HG03439 (cell line): ENCODE measurements around the gene SLC27A2.

Experiments
- ATAC-seq: cut with Tn5 transposase; IDR thresholded peaks from one replicate; pipeline ENCODE4 v1.9.1; 2021; ENCODE audit warnings: mild to moderate bottlenecking, moderate library complexity; ENCODE audit not compliant: unreplicated experiment

Gene SLC27A2

GRCh38 chr15:50233192-50233736 is 51.3 kb downstream of the SLC27A2 start:
- ATAC-seq: no peak

DNA sequence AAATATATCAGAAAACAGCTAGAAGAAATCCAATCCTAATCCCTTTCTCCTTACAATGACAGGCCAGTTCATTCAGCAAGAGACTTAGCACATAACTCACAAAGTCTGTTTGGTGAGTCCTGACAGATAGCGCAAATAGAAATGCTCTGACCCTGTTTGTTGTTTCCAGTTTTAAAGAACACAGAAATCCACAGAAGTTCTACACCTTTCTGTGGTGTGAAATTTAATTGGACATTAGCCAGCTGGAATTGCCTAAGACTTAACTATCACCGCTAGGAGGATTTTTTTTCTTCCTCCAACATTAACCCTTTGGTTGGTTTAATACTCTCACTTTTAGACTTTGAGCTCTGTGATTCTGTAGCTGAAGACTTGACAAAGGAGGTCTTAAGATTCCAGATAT is 52.8 kb downstream of the SLC27A2 start:
- ATAC-seq: no peak

DNA sequence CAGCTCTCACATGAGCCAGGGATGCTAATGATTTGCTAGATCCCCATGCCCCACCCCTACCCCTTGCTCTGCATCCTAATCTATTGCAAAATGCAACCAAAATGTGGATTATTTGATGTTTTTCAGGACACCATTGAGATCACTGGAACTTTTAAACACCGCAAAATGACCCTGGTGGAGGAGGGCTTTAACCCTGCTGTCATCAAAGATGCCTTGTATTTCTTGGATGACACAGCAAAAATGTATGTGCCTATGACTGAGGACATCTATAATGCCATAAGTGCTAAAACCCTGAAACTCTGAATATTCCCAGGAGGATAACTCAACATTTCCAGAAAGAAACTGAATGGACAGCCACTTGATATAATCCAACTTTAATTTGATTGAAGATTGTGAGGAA is 53.8 kb downstream of the SLC27A2 start:
- no peak for ATAC-seq

- ATAC-seq: no peak
Measured at GRCh38 chr15:50236433-50236832, 54.4 kb downstream of the SLC27A2 start.

GRCh38 chr15:50238255-50238654 is 56.3 kb downstream of the SLC27A2 start:
- no peak for ATAC-seq

DNA sequence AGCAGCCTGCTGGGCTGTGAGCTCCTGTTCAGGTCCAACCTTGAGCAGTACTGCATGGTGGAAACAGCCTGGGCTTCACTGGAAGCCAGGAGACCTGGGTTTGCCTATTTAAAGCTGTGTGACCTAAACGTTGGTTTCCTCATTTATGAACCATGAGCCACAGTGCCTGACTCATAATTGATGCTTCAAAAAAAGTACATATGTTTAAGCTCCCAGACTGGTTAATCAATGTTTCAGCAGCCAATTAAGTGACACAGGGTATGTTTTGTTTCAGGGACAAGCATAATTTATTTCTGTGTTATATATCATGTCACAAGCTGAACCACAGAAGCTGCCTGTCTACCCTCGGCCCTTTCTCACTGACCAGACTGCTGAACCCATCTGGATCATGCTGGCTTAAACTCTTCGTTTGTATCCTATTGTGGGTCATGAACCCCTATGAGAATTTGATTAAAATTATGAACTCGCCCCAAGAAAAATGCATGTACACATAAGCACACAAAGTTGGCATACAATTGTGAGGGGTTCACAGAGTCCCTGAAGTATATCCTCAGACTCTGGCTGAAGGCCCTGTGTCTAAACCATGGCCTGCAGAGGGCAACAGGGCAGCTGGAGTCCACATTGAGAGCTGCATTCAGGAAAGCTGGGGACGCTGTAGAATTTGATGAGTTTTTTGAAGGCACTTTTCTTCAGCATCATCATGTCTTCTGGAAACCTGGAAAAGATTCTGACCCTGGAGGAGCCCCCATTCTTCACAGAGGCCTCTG is 59.9 kb downstream of the SLC27A2 start:
- ATAC-seq: no peak

GRCh38 chr15:50244153-50244552 is 62.2 kb downstream of the SLC27A2 start:
- ATAC-seq: no peak

GRCh38 chr15:50244959-50245624 is 63.1 kb downstream of the SLC27A2 start:
- ATAC-seq: no peak

DNA sequence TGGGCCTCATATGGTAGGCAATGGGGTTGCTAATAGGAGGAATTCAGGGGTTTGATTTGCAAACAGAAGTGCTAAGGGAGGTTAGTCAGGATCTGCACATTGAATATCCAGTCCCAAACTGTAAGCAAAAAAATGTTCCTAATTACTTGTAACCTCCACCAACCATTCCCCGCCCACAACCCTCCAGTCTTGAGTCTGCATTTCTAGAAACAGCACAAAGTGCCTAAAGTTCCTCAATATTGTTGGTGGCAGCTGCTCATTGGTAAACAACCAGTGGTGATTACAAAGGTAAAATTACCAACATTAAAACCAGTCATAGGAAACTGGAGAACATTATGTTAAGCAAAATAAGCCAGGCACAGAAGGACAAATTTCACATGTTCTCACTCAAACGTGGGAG is 64.6 kb downstream of the SLC27A2 start:
- ATAC-seq: no peak

DNA sequence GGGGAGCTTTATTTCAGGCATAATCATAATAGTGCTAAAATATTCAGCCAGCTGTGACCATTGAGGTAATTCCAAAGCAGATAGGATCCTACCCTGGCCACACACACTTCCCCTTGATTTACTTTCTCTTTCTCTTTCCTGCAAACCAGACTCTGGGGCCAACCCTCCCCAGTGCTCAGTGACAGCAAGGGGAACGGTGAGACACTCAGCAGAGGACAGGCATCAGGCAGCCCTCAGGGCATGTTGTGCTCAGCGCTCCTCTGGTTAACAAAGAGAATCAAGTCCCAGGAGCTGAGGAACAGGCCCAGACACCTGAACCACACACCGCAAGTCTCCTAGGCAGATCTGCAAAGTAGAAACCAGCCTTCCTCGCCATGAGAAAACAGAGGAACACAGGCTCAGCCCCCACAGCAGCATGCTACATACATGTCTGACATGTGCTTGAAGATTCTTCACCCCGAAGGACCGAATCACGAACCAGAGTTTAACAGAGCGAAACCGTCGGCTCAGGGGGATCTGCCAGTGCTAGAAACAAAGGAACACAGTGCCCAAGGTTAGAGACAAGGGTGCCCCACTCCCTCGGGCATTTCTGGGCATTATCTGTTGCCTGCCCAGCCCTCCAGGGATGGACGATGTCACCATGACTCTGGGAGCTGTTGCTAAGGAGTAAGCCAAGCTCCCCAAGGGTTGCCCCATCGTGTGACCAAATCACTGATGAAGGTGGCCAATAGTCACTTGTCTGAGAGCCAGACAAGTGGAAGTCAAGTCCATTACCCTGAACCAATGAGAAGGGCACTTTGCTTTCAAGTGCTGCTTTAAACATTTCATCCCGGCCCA is 66.0 kb downstream of the SLC27A2 start:
- peak; percentile 95 for ATAC-seq

DNA sequence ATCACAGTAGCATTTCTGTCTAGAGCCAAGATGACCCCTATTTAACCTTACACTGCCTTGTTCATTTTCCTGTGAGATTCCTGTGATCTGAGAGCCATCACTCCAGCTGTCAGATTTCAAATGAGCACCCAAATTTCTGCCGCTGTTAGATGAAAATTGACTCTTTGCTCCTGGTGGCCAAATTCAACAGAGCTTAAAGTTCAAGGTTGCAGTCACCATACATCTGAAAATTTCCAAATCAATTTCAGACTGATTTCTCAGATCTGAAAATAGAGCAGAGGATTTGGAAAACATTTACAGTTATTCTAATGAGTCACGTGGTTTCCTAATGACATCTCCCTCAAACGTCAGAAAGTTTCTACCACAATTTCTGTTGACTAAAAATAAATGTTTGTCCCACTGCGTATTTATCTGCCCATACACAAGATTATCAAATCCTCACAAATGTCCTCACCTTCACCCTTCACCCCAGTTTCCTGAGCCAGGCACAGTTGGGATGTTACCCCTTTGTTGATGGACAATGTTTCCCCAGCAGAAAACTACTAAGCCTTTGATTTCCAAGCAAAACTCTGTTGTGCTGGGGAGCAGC is 67.1 kb downstream of the SLC27A2 start:
- no peak for ATAC-seq

DNA sequence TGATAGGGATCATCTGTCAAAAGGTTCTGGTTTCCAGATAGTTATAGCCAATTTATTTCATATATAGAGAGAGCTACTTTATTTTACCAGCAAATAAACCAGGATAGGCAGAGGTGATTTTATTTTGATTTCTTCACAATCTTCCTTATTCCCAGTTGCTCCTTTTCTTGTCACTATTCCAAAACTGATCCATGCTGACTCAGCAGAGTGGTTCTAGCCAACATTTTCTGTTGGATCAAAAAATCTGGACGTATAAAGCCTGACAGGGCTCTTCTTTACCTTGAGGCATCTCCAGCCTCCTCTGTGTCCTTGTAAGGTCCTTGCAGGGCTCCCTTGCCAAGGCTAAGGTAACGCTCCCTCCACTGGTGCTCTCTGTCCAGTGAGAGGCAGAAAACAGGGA is 67.7 kb downstream of the SLC27A2 start:
- no peak for ATAC-seq

- ATAC-seq: no peak
Measured at GRCh38 chr15:50250760-50251394, 68.9 kb downstream of the SLC27A2 start.

DNA sequence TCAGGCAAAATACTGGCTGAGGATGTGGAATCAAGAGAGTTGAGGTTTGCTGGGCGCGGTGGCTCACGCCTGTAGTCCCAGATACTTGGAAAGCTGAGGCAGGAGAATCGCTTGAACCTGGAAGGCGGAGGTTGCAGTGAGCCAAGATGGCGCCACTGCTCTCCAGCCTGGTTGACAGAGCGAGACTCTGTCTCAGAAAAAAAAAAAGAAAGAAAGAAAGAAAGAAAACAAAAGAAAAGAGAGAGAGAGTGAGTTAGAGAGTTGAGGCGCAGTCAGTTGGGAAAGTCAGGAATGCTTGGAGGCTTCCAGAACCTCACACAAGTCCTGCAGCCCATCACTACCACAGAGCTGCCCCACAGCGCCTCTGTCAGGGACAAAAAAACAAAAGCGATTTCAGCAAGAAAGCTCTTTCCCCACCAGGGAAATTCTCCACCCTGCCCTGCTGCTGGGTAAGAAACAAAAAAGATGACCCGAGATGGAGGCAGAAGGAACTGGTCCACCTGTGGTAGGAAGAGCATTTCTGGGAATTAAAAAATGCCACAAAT is 69.7 kb downstream of the SLC27A2 start:
- ATAC-seq: no peak

- no peak for ATAC-seq
Measured at GRCh38 chr15:50252556-50252955, 70.6 kb downstream of the SLC27A2 start.

GRCh38 chr15:50256188-50257041 is 74.4 kb downstream of the SLC27A2 start:
- ATAC-seq: no peak

DNA sequence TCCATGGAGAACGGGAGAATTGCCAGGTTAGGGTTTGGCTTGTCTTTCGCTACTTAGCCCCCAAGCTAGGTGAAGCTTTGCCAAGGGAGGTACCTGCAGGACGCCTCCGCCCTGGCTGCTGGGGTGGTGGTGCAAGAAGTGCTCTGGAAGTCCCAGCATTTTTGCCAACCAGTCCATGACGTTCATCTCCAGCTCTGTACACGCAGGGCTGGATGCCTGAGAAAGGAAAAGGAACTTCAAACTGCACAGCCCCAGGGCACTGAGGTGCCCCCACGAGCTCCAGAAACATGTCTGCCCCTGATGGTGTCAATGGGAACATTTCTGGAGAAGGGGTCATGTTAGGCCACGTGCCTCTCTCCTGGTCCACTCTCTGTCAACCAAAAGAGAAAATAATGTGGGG is 75.3 kb downstream of the SLC27A2 start:
- ATAC-seq: no peak

GRCh38 chr15:50257924-50258323 is 75.9 kb downstream of the SLC27A2 start:
- no peak for ATAC-seq

- no peak for ATAC-seq
Measured at GRCh38 chr15:50259276-50259675, 77.3 kb downstream of the SLC27A2 start.
